NCI-H774 (cell line): Measurements from ENCODE around the gene TOLLIP.

Experiments used
- DNase-seq: peaks from one replicate; lab custom pipeline; 2025; lab: John Stamatoyannopoulos, UW

Gene TOLLIP

GRCh38 chr11:1297576-1298473, 11.6 kb downstream of the TOLLIP start:
- DNase-seq, result no peak

- DNase-seq, result no peak
These were observed 12.3 kb downstream of the TOLLIP start for GRCh38 chr11:1297011-1297575.

- DNase-seq, result no peak
These were observed 13.1 kb downstream of the TOLLIP start for GRCh38 chr11:1296287-1296686.

- no peak for DNase-seq
These were observed 13.8 kb downstream of the TOLLIP start for GRCh38 chr11:1295591-1295990.

- DNase-seq, result no peak
These were observed 14.3 kb downstream of the TOLLIP start for GRCh38 chr11:1295086-1295485.

- DNase-seq, result no peak
These were observed 15.8 kb downstream of the TOLLIP start for GRCh38 chr11:1293619-1294015.

DNA sequence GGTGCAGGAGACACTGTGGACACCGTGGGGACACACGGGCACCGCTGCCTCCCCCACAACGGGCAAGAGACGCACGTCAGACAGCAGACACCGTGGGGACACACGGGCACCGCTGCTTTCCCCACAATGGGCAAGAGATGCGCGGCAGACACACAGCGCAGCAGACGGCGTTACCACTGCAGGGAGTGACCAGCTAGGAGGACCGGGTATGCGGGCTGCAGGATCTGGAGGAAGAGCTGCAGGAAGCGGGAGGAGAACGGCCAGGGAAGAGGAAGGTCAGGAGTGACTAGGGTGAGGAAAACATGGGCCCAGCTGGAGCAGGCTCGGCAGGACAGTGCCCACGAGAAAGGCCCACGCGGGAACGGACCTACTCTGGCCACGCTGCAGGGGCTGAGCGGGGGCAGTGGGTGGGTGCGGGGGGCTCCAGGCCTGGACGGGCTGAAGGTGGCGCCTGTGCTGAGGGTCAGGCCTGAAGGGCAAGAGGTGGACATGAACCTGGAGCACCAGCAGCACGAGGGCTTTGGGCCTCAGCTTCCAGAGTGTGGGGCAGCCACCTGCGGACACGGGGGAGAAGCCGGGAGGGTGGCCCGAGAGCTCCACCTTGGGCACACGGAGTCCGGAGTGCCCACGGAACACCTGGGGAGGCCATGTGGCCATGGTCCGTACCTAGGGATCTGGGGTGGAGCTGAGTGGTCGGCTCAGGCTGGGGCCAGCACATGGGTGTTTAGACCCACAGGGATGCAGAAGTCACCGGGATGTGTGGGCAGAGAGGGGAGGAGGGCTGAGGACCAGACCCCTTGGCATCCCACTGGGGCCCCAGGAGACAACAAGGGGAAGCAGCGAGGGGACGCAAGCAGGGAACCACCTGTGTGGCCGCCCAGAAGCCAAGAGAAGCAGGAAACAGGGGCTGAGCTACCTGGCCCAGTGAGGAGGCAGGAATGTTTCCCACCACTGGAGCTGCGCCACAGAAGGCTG, 16.5 kb downstream of the TOLLIP start:
- no peak for DNase-seq

DNA sequence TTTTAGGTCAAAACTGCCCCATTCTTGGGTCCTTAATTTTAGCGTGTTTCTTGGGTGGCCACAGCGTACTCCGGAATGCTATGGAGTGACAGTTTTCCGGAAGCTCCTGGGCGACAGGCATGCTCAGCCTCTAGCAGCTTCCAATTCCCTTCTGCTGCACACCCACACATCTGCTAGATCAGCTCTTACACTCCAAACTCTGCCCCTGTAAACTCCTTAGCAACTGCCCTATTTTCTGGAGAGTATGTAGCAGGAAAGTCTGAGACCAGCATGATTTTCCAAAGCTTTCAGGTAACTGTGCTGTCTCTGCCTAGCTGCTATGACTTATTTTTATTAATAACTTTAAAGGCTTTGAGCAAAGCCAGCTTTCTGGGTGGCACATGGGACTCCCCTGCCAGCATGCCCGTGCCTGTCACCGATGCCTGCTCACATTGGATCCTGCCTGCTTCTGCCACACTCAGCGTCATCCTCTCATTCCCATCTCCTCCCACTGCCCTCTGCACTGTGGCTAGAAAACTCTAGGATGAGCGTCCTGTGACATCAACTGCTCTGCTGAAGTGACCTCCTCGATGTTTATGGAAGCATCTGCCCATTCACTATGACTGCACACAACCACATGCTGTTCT, 17.3 kb downstream of the TOLLIP start:
- DNase-seq, result no peak

- DNase-seq, result no peak
These were observed 18.0 kb downstream of the TOLLIP start for GRCh38 chr11:1291295-1292017.

DNA sequence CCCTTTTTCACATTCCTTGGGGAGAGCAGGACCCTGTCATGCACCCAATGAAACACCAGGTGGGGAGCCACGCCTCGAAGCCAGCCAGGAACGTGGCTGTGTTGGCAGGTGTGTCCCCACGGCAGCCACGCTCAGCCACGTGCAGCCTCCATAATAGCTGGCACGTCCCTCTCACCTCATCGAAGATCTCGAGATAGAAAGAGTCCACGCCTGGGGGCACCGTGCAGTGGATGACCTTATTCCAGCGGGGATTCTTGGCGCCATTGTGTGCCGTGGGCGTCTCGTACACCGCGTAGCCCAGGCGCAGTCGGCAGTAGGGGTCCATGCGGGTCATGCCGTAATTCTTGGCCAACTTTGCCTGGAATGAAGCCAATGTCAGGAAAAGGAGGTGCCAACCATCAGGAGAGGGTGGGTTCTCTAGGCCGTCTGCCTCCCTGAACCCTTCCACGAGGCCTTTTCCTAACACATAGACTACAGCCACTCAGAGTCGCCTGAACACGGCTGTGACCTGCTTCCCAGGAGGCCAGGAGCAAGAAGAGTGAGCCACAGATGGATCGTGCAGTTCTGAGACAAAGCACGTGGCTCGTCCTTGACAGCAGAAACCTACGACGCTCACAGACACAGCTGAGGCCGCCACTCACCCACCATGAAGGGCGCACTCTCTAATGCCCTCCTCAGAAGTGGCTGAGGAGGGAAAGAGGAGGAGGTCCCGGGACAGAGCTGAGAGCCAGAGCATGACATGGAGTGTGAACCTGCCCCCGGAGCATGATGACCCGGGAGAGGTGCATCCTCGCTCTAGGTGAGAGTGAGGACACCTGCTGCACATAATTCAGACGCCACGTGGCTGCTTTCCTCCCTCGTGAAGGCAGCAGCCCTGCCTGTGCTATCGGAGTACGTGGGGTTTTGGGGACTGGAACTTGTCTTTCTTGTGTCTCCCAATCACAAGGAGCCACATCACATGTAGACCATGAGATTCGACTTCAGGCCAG, 19.1 kb downstream of the TOLLIP start:
- DNase-seq, result no peak

GRCh38 chr11:1289211-1289935, 20.1 kb downstream of the TOLLIP start:
- no peak for DNase-seq

DNA sequence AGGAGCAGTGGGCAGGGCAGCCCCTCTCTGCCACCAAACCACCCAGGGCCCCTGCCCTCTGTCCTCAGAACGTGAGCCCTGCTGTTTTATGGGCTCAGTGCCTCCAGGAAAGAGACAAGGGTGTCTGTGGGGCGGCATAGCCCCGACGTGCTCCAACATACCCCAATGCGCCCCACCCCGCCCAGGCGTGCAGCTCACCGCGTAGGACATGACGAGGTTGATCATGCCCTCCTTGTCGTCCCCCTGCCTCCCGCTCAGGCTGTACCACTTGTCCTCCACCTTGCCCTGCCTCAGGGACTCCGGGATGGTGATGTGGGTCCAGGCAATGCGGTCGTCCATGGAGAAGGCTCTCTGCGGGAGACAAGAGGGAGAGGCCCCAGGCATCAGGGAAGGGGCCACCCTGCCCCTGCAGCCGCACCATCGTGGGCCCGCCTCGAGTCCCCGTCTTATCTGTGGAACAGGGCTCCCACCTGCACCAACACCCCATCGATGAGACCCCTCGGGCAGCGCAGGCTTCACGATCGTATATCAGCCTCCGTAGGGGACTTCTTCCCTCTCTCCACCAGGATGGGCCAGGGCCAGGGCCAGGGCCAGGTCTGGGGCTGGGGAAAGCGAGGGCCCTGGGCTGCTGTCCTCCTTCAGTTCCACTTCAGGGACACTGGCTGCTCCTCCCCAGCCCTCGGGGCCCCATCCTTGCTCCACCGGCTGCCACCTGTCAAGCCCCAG, 20.8 kb downstream of the TOLLIP start:
- no peak for DNase-seq

DNA sequence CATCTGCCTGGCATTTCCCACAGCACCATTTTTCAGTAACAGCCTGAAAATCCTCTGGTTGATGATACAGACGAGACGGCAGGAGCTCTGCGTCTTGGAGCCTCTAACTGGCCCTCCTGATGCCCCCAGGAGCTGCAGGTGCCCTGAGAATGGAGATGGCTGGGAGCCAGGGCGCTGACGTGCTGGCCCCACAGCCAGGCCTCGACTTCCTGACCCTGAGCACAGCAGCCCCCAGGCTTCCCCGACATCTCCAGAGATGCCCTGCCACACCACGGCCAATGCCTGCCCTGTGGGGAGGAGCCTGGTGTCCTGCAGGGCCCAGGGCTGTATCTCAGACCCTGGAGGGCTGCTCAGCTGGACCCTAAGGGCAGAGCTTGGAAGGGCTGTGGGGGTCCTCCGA, 21.5 kb downstream of the TOLLIP start:
- no peak for DNase-seq

DNA sequence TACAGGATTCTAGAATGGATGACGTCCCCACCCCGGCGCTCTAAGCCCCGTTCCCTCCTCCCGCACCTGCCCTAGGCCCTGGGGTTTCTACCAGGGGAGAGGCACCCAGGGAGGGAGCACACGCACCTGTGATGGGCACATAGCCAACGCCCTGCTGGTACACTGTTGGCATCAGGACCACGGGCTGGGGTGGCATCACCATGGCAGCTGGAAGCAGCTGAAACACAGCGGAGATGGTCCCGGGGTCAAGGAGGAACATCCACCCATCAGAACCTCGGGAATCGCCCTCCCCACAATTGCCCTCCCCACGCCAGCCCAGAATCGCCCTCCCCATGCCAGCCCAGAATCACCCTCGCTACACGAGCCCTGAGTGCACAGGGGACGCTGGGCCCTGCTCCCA, 23.6 kb downstream of the TOLLIP start:
- DNase-seq, result no peak

GRCh38 chr11:1285316-1285744, 24.1 kb downstream of the TOLLIP start:
- no peak for DNase-seq

- no peak for DNase-seq
These were observed 25.5 kb downstream of the TOLLIP start for GRCh38 chr11:1283906-1284305.

GRCh38 chr11:1283091-1283511, 26.3 kb downstream of the TOLLIP start:
- no peak for DNase-seq

GRCh38 chr11:1281974-1282365, 27.5 kb downstream of the TOLLIP start:
- DNase-seq, result no peak
